ENCODE data around the gene TRAF5.
"Not testable (repeated sequence)": the region's sequence is repeated elsewhere in the genome, so short reads cannot be mapped to it uniquely, and the experiment has no call there.

TRAF5 gene

GRCh38 chr1:211347077-211347844, 20.6 kb downstream of the TRAF5 start:
- no peak for DNase-seq (ENCODE audit: low read depth in 3 of 3)

GRCh38 chr1:211348547-211348946, 21.9 kb downstream of the TRAF5 start:
- no peak for DNase-seq (ENCODE audit: low read depth in 3 of 3)

GRCh38 chr1:211349741-211350140, 23.1 kb downstream of the TRAF5 start:
- DNase-seq (ENCODE audit: low read depth in 3 of 3): no peak

- not testable (repeated sequence) for DNase-seq (ENCODE audit: low read depth in 3 of 3)
Observed at GRCh38 chr1:211352055-211352454, 25.4 kb downstream of the TRAF5 start.

GRCh38 chr1:211352465-211352864, 25.8 kb downstream of the TRAF5 start:
- DNase-seq (ENCODE audit: low read depth in 3 of 3): no peak

- peak; percentile 29 to 57 (median 52) for DNase-seq (ENCODE audit: low read depth in 3 of 3)
Observed at GRCh38 chr1:211352985-211353515, 26.4 kb downstream of the TRAF5 start.

- no peak for DNase-seq (ENCODE audit: low read depth in 3 of 3)
Observed at GRCh38 chr1:211353562-211354212, 27.1 kb downstream of the TRAF5 start.

GRCh38 chr1:211355873-211356272, 29.2 kb downstream of the TRAF5 start:
- no peak for DNase-seq (ENCODE audit: low read depth in 3 of 3)

- DNase-seq (ENCODE audit: low read depth in 3 of 3): no peak
Observed at GRCh38 chr1:211356723-211357407, 30.2 kb downstream of the TRAF5 start.

GRCh38 chr1:211358685-211359084, 32.1 kb downstream of the TRAF5 start:
- DNase-seq (ENCODE audit: low read depth in 3 of 3): no peak

- no peak for DNase-seq (ENCODE audit: low read depth in 3 of 3)
Observed at GRCh38 chr1:211359876-211360275, 33.2 kb downstream of the TRAF5 start.

GRCh38 chr1:211361202-211361601, 34.6 kb downstream of the TRAF5 start:
- DNase-seq (ENCODE audit: low read depth in 3 of 3): no peak

- DNase-seq (ENCODE audit: low read depth in 3 of 3): no peak
Observed at GRCh38 chr1:211369640-211370039, 43.0 kb downstream of the TRAF5 start.

- no peak for DNase-seq (ENCODE audit: low read depth in 3 of 3)
Observed at GRCh38 chr1:211370669-211371068, 44.0 kb downstream of the TRAF5 start.

- DNase-seq (ENCODE audit: low read depth in 3 of 3): no peak
Observed at GRCh38 chr1:211371406-211372105, 44.9 kb downstream of the TRAF5 start.

GRCh38 chr1:211372463-211372862, 45.8 kb downstream of the TRAF5 start:
- no peak for DNase-seq (ENCODE audit: low read depth in 3 of 3)

GRCh38 chr1:211375146-211375818, 48.6 kb downstream of the TRAF5 start:
- DNase-seq (ENCODE audit: low read depth in 3 of 3): no peak

GRCh38 chr1:211375949-211376348, 49.3 kb downstream of the TRAF5 start:
- no peak for DNase-seq (ENCODE audit: low read depth in 3 of 3)

GRCh38 chr1:211376807-211377470, 50.3 kb downstream of the TRAF5 start:
- DNase-seq (ENCODE audit: low read depth in 3 of 3): no peak

- no peak for DNase-seq (ENCODE audit: low read depth in 3 of 3)
Observed at GRCh38 chr1:211377539-211378450, 51.2 kb downstream of the TRAF5 start.

Measured in stimulated activated CD4-positive, alpha-beta T cell treated with anti-CD3 and anti-CD28 coated beads, TNF-alpha, amount 100 ng/mL, for 48 hours (primary cell).